ENCODE results near the gene ZNF324. TPM values are rescaled to one million over a fixed set of nuclear protein-coding genes. Genes with fewer than 3 reads are reported as not detected.

The ZNF324 gene
- polyA plus RNA-seq, 4 donors = 8.6 to 11.4 (median 9.8) TPM

DNA sequence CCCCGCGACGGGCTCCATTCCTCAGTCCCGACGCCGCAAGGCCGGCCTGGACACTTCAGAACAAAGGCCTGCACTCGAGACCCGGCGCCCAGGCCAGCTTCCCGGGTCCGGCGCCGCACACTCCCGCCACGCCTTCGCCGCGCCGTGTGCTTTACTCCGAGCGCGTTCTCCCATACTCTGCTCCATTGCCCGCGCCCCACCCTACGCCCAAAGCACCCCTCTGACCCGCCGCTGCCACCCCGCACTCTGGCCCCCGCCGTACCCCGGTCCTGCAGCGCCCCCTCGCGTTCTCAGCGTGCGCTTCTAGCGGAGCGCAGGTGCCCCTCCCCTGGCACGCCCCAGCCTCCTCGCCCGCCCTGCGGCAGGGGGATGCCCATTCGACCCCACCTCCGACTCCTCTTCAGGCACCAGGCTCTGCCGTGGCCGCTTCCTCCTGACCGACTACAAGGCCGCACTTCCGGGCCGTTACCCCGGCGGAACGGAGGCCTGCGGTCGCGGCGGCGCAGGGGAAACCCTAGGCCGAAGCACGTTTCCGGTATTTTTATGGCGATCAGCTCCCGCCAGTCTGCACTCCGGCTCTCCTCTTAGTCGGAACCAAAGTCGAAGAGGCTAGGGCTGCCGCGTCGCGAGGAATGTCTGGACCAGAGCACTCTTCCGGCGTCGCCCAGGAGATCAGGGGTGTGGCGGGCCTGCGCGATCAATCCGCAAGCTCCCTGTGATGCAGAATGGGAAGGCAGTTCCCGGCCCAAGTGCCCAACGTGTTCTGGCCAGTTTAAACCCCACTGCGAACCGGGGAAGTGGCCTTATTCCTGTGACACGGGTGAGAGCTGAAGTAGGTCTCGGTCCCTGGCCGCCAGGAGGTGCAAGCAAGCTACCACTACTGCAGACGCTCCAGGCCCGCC, 52.7 kb downstream of the ZNF324 start, which contains the start of gene ZBTB45:
ZBTB45 (minus strand) TSS at position 456 of the 902 bp plus-strand sequence. CDS start 2,137 bp downstream, outside the sequence.
- DNase-seq (ENCODE audit: low read depth in 4 of 4, low spot score in 3 of 4) = peak; percentile 89 to 92 (median 90)

DNA sequence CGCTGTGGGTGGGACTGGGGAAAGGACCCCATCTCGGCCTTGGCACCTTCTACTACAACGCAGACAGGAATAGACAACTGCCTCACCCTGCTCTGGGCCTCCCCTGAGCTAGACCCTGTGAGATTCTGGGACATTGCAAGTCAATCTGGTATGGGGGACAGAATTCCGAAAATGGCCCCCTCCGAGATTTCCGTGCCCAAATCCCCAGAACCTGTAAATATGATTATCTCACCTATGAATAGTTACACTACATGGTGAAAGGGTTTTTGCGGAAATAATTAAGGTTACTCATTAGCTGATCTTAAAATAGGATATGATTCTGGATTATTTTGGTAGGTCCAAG, 53.3 kb downstream of the ZNF324 start:
- DNase-seq (ENCODE audit: low read depth in 4 of 4, low spot score in 3 of 4) = no peak

- no peak for DNase-seq (ENCODE audit: low read depth in 4 of 4, low spot score in 3 of 4)
These were observed 54.8 kb downstream of the ZNF324 start for GRCh38 chr19:58521651-58522050.

GRCh38 chr19:58522709-58523108, 55.8 kb downstream of the ZNF324 start:
- no peak for DNase-seq (ENCODE audit: low read depth in 4 of 4, low spot score in 3 of 4)

Other genes starting within 250 kb of the ZNF324 start
- 10 to 100 TPM; 29.7 to 37.0 (median 33.2) TPM for gene ZNF544, start 238.2 kb upstream of the ZNF324 start, polyA plus RNA-seq (ENCODE audit: insufficient read length in 4 of 4)
- gene ZNF8, start 188.1 kb upstream of the ZNF324 start, polyA plus RNA-seq (ENCODE audit: insufficient read length in 4 of 4) = 1 to 10 TPM; 6.4 to 7.5 (median 7.0) TPM
- 10 to 100 TPM; 46.2 to 51.0 (median 49.4) TPM for gene ERVK3-1, start 161.7 kb upstream of the ZNF324 start, polyA plus RNA-seq (ENCODE audit: insufficient read length in 4 of 4)
- 1 to 10 TPM; 3.4 to 3.8 (median 3.5) TPM for gene ZSCAN22, start 140.1 kb upstream of the ZNF324 start, polyA plus RNA-seq (ENCODE audit: insufficient read length in 4 of 4)
- gene A1BG, start 113.6 kb upstream of the ZNF324 start, polyA plus RNA-seq (ENCODE audit: insufficient read length in 4 of 4) = 1 to 10 TPM in 1 of 4 donors, under 1 TPM in 3; 0.39 to 2.7 (median 0.93) TPM
- gene ZNF497, start 104.3 kb upstream of the ZNF324 start, polyA plus RNA-seq (ENCODE audit: insufficient read length in 4 of 4) = 1 to 10 TPM; 3.3 to 5.7 (median 3.9) TPM
- gene ZNF837, start 86.0 kb upstream of the ZNF324 start, polyA plus RNA-seq (ENCODE audit: insufficient read length in 4 of 4) = 1 to 10 TPM; 2.1 to 5.3 (median 2.8) TPM
- 1,000 to 10,000 TPM in 1 of 4 donors, 100 to 1,000 TPM in 3; 816 to 1,178 (median 906) TPM for gene RPS5, start 79.8 kb upstream of the ZNF324 start, polyA plus RNA-seq (ENCODE audit: insufficient read length in 4 of 4)
- under 1 TPM in 1 of 4 donors, not detected in 3; 0.10 TPM for gene RNF225, start 71.4 kb upstream of the ZNF324 start, polyA plus RNA-seq (ENCODE audit: insufficient read length in 4 of 4)
- 10 to 100 TPM; 12.3 to 14.6 (median 13.6) TPM for gene ZNF584, start 58.4 kb upstream of the ZNF324 start, polyA plus RNA-seq (ENCODE audit: insufficient read length in 4 of 4)
- 10 to 100 TPM; 11.9 to 16.2 (median 15.2) TPM for gene ZNF132, start 26.9 kb upstream of the ZNF324 start, polyA plus RNA-seq (ENCODE audit: insufficient read length in 4 of 4)
- gene ZNF324B, start 15.5 kb upstream of the ZNF324 start, polyA plus RNA-seq (ENCODE audit: insufficient read length in 4 of 4) = 1 to 10 TPM; 4.7 to 6.2 (median 5.3) TPM
- gene ZNF446, start 9.3 kb downstream of the ZNF324 start, polyA plus RNA-seq (ENCODE audit: insufficient read length in 4 of 4) = 10 to 100 TPM; 14.4 to 19.0 (median 15.5) TPM
- 10 to 100 TPM in 2 of 4 donors, 1 to 10 TPM in 2; 8.6 to 12.3 (median 10.2) TPM for gene SLC27A5, start 44.9 kb downstream of the ZNF324 start, polyA plus RNA-seq (ENCODE audit: insufficient read length in 4 of 4)
- gene ZBTB45, start 52.7 kb downstream of the ZNF324 start, polyA plus RNA-seq (ENCODE audit: insufficient read length in 4 of 4) = 10 to 100 TPM in 3 of 4 donors, 1 to 10 TPM in 1; 9.4 to 16.7 (median 11.4) TPM
- 100 to 1,000 TPM; 677 to 796 (median 712) TPM for gene TRIM28, start 77.0 kb downstream of the ZNF324 start, polyA plus RNA-seq (ENCODE audit: insufficient read length in 4 of 4)
- gene CHMP2A, start 88.0 kb downstream of the ZNF324 start, polyA plus RNA-seq (ENCODE audit: insufficient read length in 4 of 4) = 100 to 1,000 TPM; 113 to 135 (median 118) TPM
- 100 to 1,000 TPM in 2 of 4 donors, 10 to 100 TPM in 2; 86.2 to 101 (median 94.1) TPM for gene UBE2M, start 91.5 kb downstream of the ZNF324 start, polyA plus RNA-seq (ENCODE audit: insufficient read length in 4 of 4)
- gene MZF1, start 106.3 kb downstream of the ZNF324 start, polyA plus RNA-seq (ENCODE audit: insufficient read length in 4 of 4) = 10 to 100 TPM; 28.3 to 37.3 (median 32.0) TPM

Data from right renal pelvis (tissue), 4 donors.